Measurements from ENCODE around the gene CETP. TPM values are rescaled to one million over a fixed set of nuclear protein-coding genes. Genes with fewer than 3 reads are reported as not detected.
A peak's percentile ranks its signal among the peaks of the same experiment; 100 is the strongest.
"Not testable (repeated sequence)": the region's sequence is repeated elsewhere in the genome, so short reads cannot be mapped to it uniquely, and the experiment has no call there.

CETP gene
- total and polyA plus RNA-seq, 2 donors (not counting 1 experiment from before 2014, with no cell fraction given): 0.06 TPM; not detected in 1

DNA sequence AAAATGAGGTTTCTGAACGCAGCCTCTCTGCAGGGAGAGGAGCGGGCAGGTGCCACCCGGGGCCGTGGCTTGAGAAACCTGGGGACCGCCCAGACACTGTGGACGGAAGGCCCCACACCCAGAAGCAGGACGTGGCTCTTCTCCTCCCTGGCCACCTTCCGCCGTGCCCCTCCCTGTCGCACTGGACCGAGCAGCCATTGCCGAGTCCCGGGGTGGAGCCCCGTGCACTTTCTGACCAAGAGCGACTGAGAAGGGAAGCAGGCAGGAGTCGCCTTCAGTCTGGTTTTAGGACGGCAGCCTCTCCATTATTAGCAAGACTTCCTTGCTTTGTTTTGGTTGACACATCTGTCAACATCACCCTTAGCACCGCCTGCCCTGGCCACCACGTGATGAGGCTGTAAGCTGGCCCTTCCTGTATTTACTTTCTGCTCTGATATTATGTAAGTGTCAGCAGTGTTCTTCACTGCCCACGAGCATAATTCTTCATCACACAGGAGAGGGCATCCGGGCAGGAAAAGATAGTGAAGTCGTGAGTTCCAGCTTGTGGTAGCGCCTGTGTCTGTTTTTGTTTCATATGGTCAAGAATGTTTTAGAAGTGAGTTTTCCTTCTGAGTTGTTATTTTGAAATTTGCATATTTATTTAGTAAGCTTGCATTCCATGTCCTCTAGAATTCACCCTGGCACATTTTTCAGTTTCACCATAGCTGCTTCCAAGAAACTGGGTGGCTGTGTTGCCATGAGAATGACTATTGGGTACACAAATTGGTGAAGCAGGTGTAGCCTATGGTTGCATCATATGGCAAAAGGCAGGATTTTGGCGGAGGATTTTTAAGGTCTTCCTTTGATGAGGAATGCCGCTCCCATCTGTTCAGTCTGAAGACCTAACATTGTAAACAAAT, 28.8 kb upstream of the CETP start:
- Histone ChIP-seq H3K4me3 (replicated peaks in 1 of 4; ENCODE audit: control extremely low read depth in 1 of 4, insufficient read depth in 1 of 4, low read depth in 3 of 4, low read length in 4 of 4) (peak overlapping the region; percentile 80 to 100 (median 94)), H3K36me3 (ENCODE audit: control insufficient read depth, insufficient read depth, low read length) (peaks cover 8% of the 10 kb centered on the region), H3K9me3 (ENCODE audit: control insufficient read depth, insufficient read depth, low read depth, low read length) (no peaks in the 10 kb centered on the region), H2AFZ (ENCODE audit: low read length) (no peak overlapping the region), H3K4me2 (ENCODE audit: extremely low read depth, insufficient read depth, low read length) (peak overlapping the region; percentile 81), H3K27me3 (ENCODE audit: control insufficient read depth, insufficient read depth, low read length) (no peaks in the 10 kb centered on the region), H3K9ac (ENCODE audit: insufficient read depth, low read length) (peak overlapping the region; percentile 98), H3K4me1 (ENCODE audit: control insufficient read depth, extremely low read depth, insufficient read depth, low read length) (peaks cover 3% of the 10 kb centered on the region), H3K79me2 (ENCODE audit: control insufficient read depth, insufficient read depth, low read length) (peaks cover 45% of the 10 kb centered on the region), H3K27ac (ENCODE audit: insufficient read depth, low read length) (peak overlapping the region; percentile 90), H4K20me1 (ENCODE audit: control insufficient read depth, extremely low read depth, insufficient read depth, low read length) (peaks cover 4% of the 10 kb centered on the region)
- TF ChIP-seq EZH2 (IDR thresholded peaks at IDR 0.05; ENCODE audit: low read length, missing control alignments) (no peak), CTCF (conservative IDR thresholded peaks at IDR 0.05 in 1 of 2, IDR thresholded peaks at IDR 0.05 in 1 of 2; ENCODE audit: low read depth in 1 of 2, low read length in 2 of 2) (no peak)
- peak; percentile 70 to 79 for DNase-seq (ENCODE audit: low read depth in 2 of 2)

GRCh38 chr16:56933828-56934598, 27.7 kb upstream of the CETP start:
- Histone ChIP-seq H3K27ac (ENCODE audit: insufficient read depth, low read length) (no peak overlapping the region), H3K4me3 (replicated peaks in 1 of 4; ENCODE audit: control extremely low read depth in 1 of 4, insufficient read depth in 1 of 4, low read depth in 3 of 4, low read length in 4 of 4) (peak overlapping the region; percentile 80 to 100 (median 94)), H2AFZ (ENCODE audit: low read length) (no peak overlapping the region), H3K36me3 (ENCODE audit: control insufficient read depth, insufficient read depth, low read length) (peaks cover 10% of the 10 kb centered on the region), H3K9ac (ENCODE audit: insufficient read depth, low read length) (peak overlapping the region; percentile 7), H3K9me3 (ENCODE audit: control insufficient read depth, insufficient read depth, low read depth, low read length) (no peaks in the 10 kb centered on the region), H3K79me2 (ENCODE audit: control insufficient read depth, insufficient read depth, low read length) (peaks cover 47% of the 10 kb centered on the region), H3K4me2 (ENCODE audit: extremely low read depth, insufficient read depth, low read length) (peak overlapping the region; percentile 81), H3K27me3 (ENCODE audit: control insufficient read depth, insufficient read depth, low read length) (no peaks in the 10 kb centered on the region), H4K20me1 (ENCODE audit: control insufficient read depth, extremely low read depth, insufficient read depth, low read length) (peaks cover 4% of the 10 kb centered on the region), H3K4me1 (ENCODE audit: control insufficient read depth, extremely low read depth, insufficient read depth, low read length) (peaks cover 3% of the 10 kb centered on the region)
- DNase-seq (ENCODE audit: low read depth in 2 of 2): no peak
- TF ChIP-seq EZH2 (IDR thresholded peaks at IDR 0.05; ENCODE audit: low read length, missing control alignments) (no peak), CTCF (conservative IDR thresholded peaks at IDR 0.05 in 1 of 2, IDR thresholded peaks at IDR 0.05 in 1 of 2; ENCODE audit: low read depth in 1 of 2, low read length in 2 of 2) (no peak)

GRCh38 chr16:56934599-56935145, 27.1 kb upstream of the CETP start:
- not testable (repeated sequence) for DNase-seq (ENCODE audit: low read depth in 2 of 2); H3K4me1 ChIP-seq (ENCODE audit: control insufficient read depth, extremely low read depth, insufficient read depth, low read length); H3K9ac ChIP-seq (ENCODE audit: insufficient read depth, low read length); H4K20me1 ChIP-seq (ENCODE audit: control insufficient read depth, extremely low read depth, insufficient read depth, low read length); H3K9me3 ChIP-seq (ENCODE audit: control insufficient read depth, insufficient read depth, low read depth, low read length); H2AFZ ChIP-seq (ENCODE audit: low read length); H3K27me3 ChIP-seq (ENCODE audit: control insufficient read depth, insufficient read depth, low read length); H3K27ac ChIP-seq (ENCODE audit: insufficient read depth, low read length)
- H3K36me3 ChIP-seq (ENCODE audit: control insufficient read depth, insufficient read depth, low read length): peaks cover 14% of the 10 kb centered on the region
- peaks cover 50% of the 10 kb centered on the region for H3K79me2 ChIP-seq (ENCODE audit: control insufficient read depth, insufficient read depth, low read length)
- peak overlapping the region; percentile 81 for H3K4me2 ChIP-seq (ENCODE audit: extremely low read depth, insufficient read depth, low read length)
- H3K4me3 ChIP-seq (replicated peaks in 1 of 4; ENCODE audit: control extremely low read depth in 1 of 4, insufficient read depth in 1 of 4, low read depth in 3 of 4, low read length in 4 of 4): peak overlapping the region; percentile 80 to 100 (median 94)

Data from fibroblast of lung (primary cell).